Omental fat pad (tissue), 4 donors: Measurements from ENCODE around the gene CDK5RAP2. TPM values are rescaled to one million over a fixed set of nuclear protein-coding genes. Genes with fewer than 3 reads are reported as not detected.

Experiments used
- ATAC-seq: fragments of 150-250 bp; one replicate; pipeline ENCODE4 v1.9.1; 2016; ENCODE audit warnings: mild to moderate bottlenecking, moderate library complexity; ENCODE audit not compliant: low FRiP score
- DNase-seq: peaks from one replicate; pipeline ENCODE4 v3.0.0-alpha.2; 2019; ENCODE audit warnings: low spot score
- total RNA-seq, 4 donors: library from RNA; depleted of rRNA; stranded (reverse); fragments of >200 nt; gene quantifications; one replicate each; pipeline ENCODE4 v1.1.0, GENCODE V29; 2016
- TF ChIP-seq, protein P1 (sequence below), 3 donors: fragments of 450-650 bp; IDR thresholded peaks; one replicate each; pipeline ENCODE4 v1.5.1; 2016 to 2017; ENCODE audit warnings: antibody characterized with exemption in 3 of 3, mild to moderate bottlenecking in 3 of 3, moderate library complexity in 2 of 3

CDK5RAP2 gene
- total RNA-seq, 4 donors from 2014 or later, result 32.8 to 47.6 (median 39.4) TPM

DNA sequence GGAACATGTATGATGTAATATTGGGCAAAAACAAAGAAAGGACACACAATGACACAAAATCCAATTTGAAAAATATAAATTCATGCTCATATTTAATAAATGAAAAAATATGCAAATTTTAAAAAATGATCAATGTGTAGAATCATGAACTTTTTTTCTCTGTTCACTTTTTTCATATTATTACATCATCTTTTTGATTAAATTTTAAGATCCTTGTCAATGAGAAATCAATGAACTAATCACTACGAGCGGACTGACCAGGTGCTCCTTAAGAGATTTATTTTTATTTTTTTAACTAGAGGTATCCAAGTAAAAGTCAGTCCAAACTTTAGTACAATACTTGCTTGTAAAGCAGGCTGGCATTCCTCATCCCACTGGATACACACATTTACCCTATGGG, 174.1 kb downstream of the CDK5RAP2 start:
- ATAC-seq (no peak), DNase-seq (no peak)
- TF ChIP-seq, protein P1, sequence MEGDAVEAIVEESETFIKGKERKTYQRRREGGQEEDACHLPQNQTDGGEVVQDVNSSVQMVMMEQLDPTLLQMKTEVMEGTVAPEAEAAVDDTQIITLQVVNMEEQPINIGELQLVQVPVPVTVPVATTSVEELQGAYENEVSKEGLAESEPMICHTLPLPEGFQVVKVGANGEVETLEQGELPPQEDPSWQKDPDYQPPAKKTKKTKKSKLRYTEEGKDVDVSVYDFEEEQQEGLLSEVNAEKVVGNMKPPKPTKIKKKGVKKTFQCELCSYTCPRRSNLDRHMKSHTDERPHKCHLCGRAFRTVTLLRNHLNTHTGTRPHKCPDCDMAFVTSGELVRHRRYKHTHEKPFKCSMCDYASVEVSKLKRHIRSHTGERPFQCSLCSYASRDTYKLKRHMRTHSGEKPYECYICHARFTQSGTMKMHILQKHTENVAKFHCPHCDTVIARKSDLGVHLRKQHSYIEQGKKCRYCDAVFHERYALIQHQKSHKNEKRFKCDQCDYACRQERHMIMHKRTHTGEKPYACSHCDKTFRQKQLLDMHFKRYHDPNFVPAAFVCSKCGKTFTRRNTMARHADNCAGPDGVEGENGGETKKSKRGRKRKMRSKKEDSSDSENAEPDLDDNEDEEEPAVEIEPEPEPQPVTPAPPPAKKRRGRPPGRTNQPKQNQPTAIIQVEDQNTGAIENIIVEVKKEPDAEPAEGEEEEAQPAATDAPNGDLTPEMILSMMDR (IDR thresholded peaks at IDR 0.05), result no peak

DNA sequence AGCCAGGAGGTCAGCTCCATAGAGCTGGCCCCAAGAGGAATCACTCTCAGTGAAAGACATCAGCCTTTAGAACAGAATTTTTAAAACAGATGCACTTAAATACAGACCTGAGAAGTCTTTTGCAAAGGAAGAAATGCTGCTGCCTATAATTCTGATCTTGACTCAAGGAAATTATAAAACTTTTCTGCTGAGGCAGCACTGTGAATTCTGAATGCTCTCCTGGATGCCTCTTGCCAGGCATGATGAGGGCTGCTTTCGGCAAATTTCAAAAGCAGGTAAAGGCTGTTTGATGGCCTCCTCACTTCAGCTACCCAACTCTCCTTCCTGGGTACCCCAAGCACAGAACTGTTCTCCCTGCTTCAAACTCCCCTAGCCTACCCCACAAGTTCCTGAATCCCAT, 174.8 kb downstream of the CDK5RAP2 start:
- DNase-seq, result no peak
- ATAC-seq, result no peak
- TF ChIP-seq, protein P1 (IDR thresholded peaks at IDR 0.05), result no peak

DNA sequence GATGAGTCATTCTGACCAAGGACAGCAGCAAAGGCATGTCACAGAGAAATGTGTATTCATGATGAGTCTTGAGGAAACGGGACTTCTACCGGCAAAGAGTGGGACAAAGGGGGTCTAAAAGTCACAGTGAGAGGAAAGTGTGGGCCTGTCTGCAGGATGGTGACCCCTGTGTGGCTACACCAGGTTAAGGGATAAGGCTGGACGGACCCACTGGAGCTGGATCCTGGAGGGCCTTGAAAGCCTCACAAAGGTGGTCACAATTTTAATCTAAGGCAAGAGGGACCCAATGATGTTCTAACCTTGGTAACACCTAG, 176.5 kb downstream of the CDK5RAP2 start:
- no peak for ATAC-seq
- TF ChIP-seq, protein P1 (IDR thresholded peaks at IDR 0.05), result no peak
- DNase-seq, result no peak

- DNase-seq, result no peak
- TF ChIP-seq, protein P1 (IDR thresholded peaks at IDR 0.05), result no peak
- ATAC-seq, result peak; percentile 87
Measured at GRCh38 chr9:120402741-120403542, 177.0 kb downstream of the CDK5RAP2 start.

DNA sequence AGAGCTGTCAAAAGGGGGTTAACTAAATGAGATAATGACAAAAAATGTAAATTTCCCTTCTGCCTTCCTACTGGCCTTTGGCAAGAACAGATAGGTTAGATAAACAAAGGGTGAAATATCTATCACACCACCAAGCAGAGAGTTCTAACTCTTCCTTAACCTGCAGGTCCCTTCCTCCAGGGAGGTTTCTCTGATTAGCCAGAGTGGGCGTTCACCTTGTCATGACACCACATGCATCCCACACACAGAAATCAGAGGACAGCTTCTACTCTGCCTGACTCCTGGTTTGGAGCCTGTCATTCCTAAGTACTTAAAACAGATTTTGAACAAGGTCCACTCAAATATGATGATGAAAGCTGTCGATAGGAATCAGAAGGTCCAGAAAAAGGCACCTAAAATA, 180.0 kb downstream of the CDK5RAP2 start:
- TF ChIP-seq, protein P1 (IDR thresholded peaks at IDR 0.05), result no peak
- no peak for DNase-seq
- ATAC-seq, result no peak

GRCh38 chr9:120398286-120398685, 181.7 kb downstream of the CDK5RAP2 start:
- no peak for DNase-seq
- TF ChIP-seq, protein P1 (IDR thresholded peaks at IDR 0.05), result no peak
- ATAC-seq, result no peak

- TF ChIP-seq, protein P1 (IDR thresholded peaks at IDR 0.05), result no peak
- no peak for DNase-seq
- no peak for ATAC-seq
Measured at GRCh38 chr9:120397453-120397852, 182.5 kb downstream of the CDK5RAP2 start.
